ENCODE results near the gene COMMD6.

The COMMD6 gene

GRCh38 chr13:75513271-75513670 lies 24.4 kb downstream of the COMMD6 start:
- TF ChIP-seq ESRRG (CRISPR knock-in tag; IDR thresholded peaks at IDR 0.05) (no peak), ARNTL (CRISPR knock-in tag; IDR thresholded peaks at IDR 0.05; ENCODE audit: borderline replicate concordance, low read depth) (no peak), CSDC2 (CRISPR knock-in tag; IDR thresholded peaks at IDR 0.05) (no peak), ZFP30 (CRISPR knock-in tag; IDR thresholded peaks at IDR 0.05) (no peak), GLIS3 (CRISPR knock-in tag; IDR thresholded peaks at IDR 0.05) (no peak), ZC3H10 (CRISPR knock-in tag; IDR thresholded peaks at IDR 0.05) (no peak), CSRNP3 (CRISPR knock-in tag; IDR thresholded peaks at IDR 0.05) (no peak)
- TF ChIP-seq, protein P1, sequence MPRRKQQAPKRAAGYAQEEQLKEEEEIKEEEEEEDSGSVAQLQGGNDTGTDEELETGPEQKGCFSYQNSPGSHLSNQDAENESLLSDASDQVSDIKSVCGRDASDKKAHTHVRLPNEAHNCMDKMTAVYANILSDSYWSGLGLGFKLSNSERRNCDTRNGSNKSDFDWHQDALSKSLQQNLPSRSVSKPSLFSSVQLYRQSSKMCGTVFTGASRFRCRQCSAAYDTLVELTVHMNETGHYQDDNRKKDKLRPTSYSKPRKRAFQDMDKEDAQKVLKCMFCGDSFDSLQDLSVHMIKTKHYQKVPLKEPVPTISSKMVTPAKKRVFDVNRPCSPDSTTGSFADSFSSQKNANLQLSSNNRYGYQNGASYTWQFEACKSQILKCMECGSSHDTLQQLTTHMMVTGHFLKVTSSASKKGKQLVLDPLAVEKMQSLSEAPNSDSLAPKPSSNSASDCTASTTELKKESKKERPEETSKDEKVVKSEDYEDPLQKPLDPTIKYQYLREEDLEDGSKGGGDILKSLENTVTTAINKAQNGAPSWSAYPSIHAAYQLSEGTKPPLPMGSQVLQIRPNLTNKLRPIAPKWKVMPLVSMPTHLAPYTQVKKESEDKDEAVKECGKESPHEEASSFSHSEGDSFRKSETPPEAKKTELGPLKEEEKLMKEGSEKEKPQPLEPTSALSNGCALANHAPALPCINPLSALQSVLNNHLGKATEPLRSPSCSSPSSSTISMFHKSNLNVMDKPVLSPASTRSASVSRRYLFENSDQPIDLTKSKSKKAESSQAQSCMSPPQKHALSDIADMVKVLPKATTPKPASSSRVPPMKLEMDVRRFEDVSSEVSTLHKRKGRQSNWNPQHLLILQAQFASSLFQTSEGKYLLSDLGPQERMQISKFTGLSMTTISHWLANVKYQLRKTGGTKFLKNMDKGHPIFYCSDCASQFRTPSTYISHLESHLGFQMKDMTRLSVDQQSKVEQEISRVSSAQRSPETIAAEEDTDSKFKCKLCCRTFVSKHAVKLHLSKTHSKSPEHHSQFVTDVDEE (CRISPR knock-in tag; IDR thresholded peaks at IDR 0.05): no peak
- no peak for ATAC-seq

- TF ChIP-seq RARB (CRISPR knock-in tag; IDR thresholded peaks at IDR 0.05) (no peak), ZNF8 (CRISPR knock-in tag; IDR thresholded peaks at IDR 0.05) (no peak), POU6F1 (CRISPR knock-in tag; IDR thresholded peaks at IDR 0.05; ENCODE audit: borderline replicate concordance, low read depth) (no peak), PPARA (CRISPR knock-in tag; IDR thresholded peaks at IDR 0.05; ENCODE audit: borderline replicate concordance) (no peak), TOX (CRISPR knock-in tag; IDR thresholded peaks at IDR 0.05; ENCODE audit: borderline replicate concordance) (no peak), ISL1 (CRISPR knock-in tag; IDR thresholded peaks at IDR 0.05) (no peak), TCF4 (CRISPR knock-in tag; IDR thresholded peaks at IDR 0.05; ENCODE audit: borderline replicate concordance) (no peak), ESRRG (CRISPR knock-in tag; IDR thresholded peaks at IDR 0.05) (no peak), ZC3H10 (CRISPR knock-in tag; IDR thresholded peaks at IDR 0.05) (no peak)
- TF ChIP-seq, protein P2, sequence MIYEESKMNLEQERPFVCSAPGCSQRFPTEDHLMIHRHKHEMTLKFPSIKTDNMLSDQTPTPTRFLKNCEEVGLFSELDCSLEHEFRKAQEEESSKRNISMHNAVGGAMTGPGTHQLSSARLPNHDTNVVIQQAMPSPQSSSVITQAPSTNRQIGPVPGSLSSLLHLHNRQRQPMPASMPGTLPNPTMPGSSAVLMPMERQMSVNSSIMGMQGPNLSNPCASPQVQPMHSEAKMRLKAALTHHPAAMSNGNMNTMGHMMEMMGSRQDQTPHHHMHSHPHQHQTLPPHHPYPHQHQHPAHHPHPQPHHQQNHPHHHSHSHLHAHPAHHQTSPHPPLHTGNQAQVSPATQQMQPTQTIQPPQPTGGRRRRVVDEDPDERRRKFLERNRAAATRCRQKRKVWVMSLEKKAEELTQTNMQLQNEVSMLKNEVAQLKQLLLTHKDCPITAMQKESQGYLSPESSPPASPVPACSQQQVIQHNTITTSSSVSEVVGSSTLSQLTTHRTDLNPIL (CRISPR knock-in tag; IDR thresholded peaks at IDR 0.05; ENCODE audit: low read depth): no peak
- TF ChIP-seq, protein P1 (CRISPR knock-in tag; IDR thresholded peaks at IDR 0.05): no peak
- ATAC-seq: peak; percentile 80
Observed at GRCh38 chr13:75512253-75512652, 25.4 kb downstream of the COMMD6 start.

DNA sequence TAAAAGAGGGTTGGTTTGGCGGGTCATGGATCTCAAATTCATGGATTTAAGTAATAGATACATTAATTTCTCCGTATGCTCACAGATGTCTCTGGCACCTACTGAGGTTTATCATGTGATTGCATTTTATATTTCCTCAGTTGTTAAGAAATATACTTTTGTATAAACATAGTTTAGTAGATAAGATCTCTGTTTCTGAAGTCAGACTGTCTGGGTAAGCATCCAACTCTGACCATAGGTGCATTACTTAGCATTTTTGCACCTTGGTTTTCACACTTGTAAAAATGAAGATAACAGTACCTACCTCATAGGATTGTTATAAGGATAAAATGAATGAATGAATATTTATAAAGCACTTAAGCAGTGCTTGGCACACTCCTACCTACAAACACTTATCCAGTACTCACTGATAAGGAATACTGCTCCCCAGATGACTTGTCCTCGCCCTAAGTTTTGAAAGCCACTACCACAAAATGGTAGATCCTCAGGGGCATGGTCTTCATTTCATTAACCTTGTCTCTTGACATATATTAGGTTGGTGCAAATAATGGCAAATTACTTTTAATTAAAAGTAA lies 26.5 kb downstream of the COMMD6 start:
- ATAC-seq: no peak
- TF ChIP-seq ZFP30 (CRISPR knock-in tag; IDR thresholded peaks at IDR 0.05): no peak
- no peak for TF ChIP-seq ZNF8 (CRISPR knock-in tag; IDR thresholded peaks at IDR 0.05)
- TF ChIP-seq POU6F1 (CRISPR knock-in tag; IDR thresholded peaks at IDR 0.05; ENCODE audit: borderline replicate concordance, low read depth): no peak
- TF ChIP-seq, protein P1 (CRISPR knock-in tag; IDR thresholded peaks at IDR 0.05): no peak
- TF ChIP-seq, protein P2 (CRISPR knock-in tag; IDR thresholded peaks at IDR 0.05; ENCODE audit: low read depth): no peak
- TF ChIP-seq CSDC2 (CRISPR knock-in tag; IDR thresholded peaks at IDR 0.05): no peak
- TF ChIP-seq CSRNP3 (CRISPR knock-in tag; IDR thresholded peaks at IDR 0.05): no peak
- no peak for TF ChIP-seq ARNTL (CRISPR knock-in tag; IDR thresholded peaks at IDR 0.05; ENCODE audit: borderline replicate concordance, low read depth)
- TF ChIP-seq RARB (CRISPR knock-in tag; IDR thresholded peaks at IDR 0.05): no peak
- TF ChIP-seq ISL1 (CRISPR knock-in tag; IDR thresholded peaks at IDR 0.05): no peak
- TF ChIP-seq PPARA (CRISPR knock-in tag; IDR thresholded peaks at IDR 0.05; ENCODE audit: borderline replicate concordance): no peak

Data from SK-N-SH treated with all-trans-retinoic acid at 6 μM for 48 hours (cell line).